ENCODE measurements around the gene GOLGA1. TPM values are rescaled to one million over a fixed set of nuclear protein-coding genes. Genes with fewer than 3 reads are reported as not detected.

The GOLGA1 gene
- total RNA-seq, 1 donor from 2014 or later = 36.8 TPM

- peak overlapping the region; percentile 63 to 84 for H3K4me3 ChIP-seq
- peak overlapping the region; percentile 89 to 96 for H3K27ac ChIP-seq
- H3K4me1 ChIP-seq = peaks cover 8 to 31% of the 10 kb centered on the region in 2 donors
- intact Hi-C loops (cut with DNase I) = loop anchor here (1.0 to 10.0 kb wide), 4 partner anchors 9 to 877 kb away; partner anchors contain the start of genes GOLGA1, PBX3, RPL35 and SCAI
- H3K9me3 ChIP-seq = no peaks in the 10 kb centered on the region
- DNase-seq (ENCODE audit: low spot score in 2 of 2) = no peak
- H3K36me3 ChIP-seq = peaks cover 12 to 17% of the 10 kb centered on the region in 2 donors
- H3K27me3 ChIP-seq = no peaks in the 10 kb centered on the region
- no peak for TF ChIP-seq CTCF (IDR thresholded peaks at IDR 0.05)
Observed at GRCh38 chr9:124869986-124870560, 70.8 kb downstream of the GOLGA1 start.

DNA sequence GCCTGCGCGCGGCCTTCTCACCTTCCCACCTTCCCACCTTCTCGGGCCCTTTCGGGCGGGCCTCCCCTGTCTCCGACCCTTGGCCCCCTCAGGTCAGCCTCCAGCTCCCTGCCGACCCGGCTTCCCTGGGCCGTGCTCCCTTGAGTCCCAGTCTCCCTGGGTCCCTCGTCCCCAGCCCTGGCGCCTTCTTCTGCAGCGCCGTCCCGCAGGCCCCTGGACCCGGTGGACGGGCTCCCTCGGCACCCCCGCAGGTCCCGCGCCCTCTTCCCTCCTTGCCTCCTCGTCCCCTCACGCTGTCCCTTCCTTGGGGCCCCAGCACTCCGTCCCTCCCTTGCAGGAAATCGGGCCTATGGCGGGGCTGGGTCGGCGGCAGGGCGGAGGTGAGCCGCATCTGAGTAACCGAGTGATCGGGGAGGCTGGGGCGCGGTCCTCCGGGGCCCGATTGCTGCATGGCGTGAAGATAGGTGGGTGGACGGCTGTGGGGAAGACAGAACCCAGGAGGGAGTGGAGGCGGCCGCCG, 71.4 kb downstream of the GOLGA1 start:
- no peaks in the 10 kb centered on the region for H3K9me3 ChIP-seq
- peak overlapping the region; percentile 63 to 84 for H3K4me3 ChIP-seq
- peak overlapping the region; percentile 89 to 96 for H3K27ac ChIP-seq
- peaks cover 9 to 11% of the 10 kb centered on the region in 2 donors for H3K36me3 ChIP-seq
- no peak for DNase-seq (ENCODE audit: low spot score in 2 of 2)
- TF ChIP-seq CTCF (IDR thresholded peaks at IDR 0.05) = no peak
- peaks cover 8 to 31% of the 10 kb centered on the region in 2 donors for H3K4me1 ChIP-seq
- H3K27me3 ChIP-seq = no peaks in the 10 kb centered on the region
- intact Hi-C loops (cut with DNase I) = loop anchor here (1.0 to 10.0 kb wide), 4 partner anchors 8 to 878 kb away; partner anchors contain the start of genes GOLGA1, PBX3, RPL35 and SCAI

DNA sequence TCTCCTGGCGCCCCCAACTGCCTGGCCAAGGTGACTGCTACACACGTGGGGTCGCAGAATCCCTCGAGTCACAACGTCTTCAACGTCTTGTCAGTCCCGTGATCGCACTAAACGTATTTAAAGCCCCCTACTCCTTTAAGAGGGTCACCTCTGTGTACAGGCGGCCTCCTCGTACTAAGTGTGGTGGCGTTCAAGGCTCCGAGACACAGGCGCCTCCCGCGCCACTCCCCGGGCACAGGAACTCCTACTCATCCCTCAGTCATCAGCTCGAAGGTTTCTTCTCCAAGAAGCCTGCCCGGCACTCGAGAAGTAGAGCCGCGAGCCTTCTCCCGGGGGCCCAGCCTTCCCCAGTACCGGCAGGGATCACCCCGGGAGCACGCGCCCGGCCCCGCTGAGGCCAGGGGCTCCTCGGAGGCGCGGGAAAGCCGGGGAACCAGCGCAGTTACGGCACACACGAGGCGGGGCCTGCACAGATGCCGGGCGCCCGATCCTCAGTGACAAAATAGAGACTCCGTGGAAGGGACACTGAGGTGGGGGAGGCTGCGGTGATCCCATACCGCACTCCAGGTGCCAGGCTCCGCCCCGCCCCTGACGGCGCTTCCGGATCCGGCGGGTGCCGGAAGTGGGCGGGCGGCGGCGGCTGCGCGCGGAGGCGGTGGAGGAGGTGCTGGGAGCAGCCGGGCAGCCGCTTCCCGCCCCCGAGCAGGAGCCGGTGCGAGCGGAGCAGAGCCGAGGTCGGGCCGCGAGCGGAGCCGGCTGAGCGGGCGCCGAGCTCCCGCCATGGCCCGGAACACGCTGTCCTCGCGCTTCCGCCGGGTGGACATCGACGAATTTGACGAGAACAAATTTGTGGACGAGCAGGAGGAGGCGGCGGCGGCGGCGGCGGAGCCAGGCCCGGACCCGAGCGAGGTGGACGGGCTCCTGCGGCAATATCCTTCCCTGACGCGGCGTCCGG, 72.1 kb downstream of the GOLGA1 start:
- TF ChIP-seq CTCF (IDR thresholded peaks at IDR 0.05) = no peak
- peaks cover 4% of the 10 kb centered on the region in 2 donors for H3K36me3 ChIP-seq
- H3K27me3 ChIP-seq = no peaks in the 10 kb centered on the region
- H3K4me1 ChIP-seq = peaks cover 8 to 31% of the 10 kb centered on the region in 2 donors
- peak overlapping the region; percentile 89 to 96 for H3K27ac ChIP-seq
- no peaks in the 10 kb centered on the region for H3K9me3 ChIP-seq
- intact Hi-C loops (cut with DNase I) = loop anchor here (1.0 to 10.0 kb wide), 4 partner anchors 7 to 879 kb away; partner anchors contain the start of genes GOLGA1, PBX3, RPL35 and SCAI
- DNase-seq (ENCODE audit: low spot score in 2 of 2) = peak; percentile 30 to 92
- H3K4me3 ChIP-seq = peak overlapping the region; percentile 63 to 84

GRCh38 chr9:124863371-124863871, 77.5 kb downstream of the GOLGA1 start:
- Histone ChIP-seq H3K27me3 (no peaks in the 10 kb centered on the region), H3K9me3 (no peaks in the 10 kb centered on the region), H3K4me3 (no peak overlapping the region), H3K4me1 (peaks cover 8 to 16% of the 10 kb centered on the region in 2 donors), H3K36me3 (peaks cover 19 to 23% of the 10 kb centered on the region in 2 donors), H3K27ac (peak overlapping the region in 1 of 2 donors; percentile 97)
- TF ChIP-seq CTCF (IDR thresholded peaks at IDR 0.05) = no peak
- no peak for DNase-seq (ENCODE audit: low spot score in 2 of 2)
- intact Hi-C loops (cut with DNase I) = loop anchor here (5.0 to 10.0 kb wide), 4 partner anchors 281 to 446 kb away; partner anchors contain the start of genes GAPVD1, HSPA5, PSMB7 and SCAI
